H1 (cell line): ENCODE measurements around the gene KRT1. TPM values are rescaled to one million over a fixed set of nuclear protein-coding genes. Genes with fewer than 3 reads are reported as not detected.

Experiments
- CTCF ChIA-PET: fragments of 300-600 bp; sonication (Branson Sonifier 250); formaldehyde crosslinking; loops from one replicate; lab custom pipeline; 2021; ENCODE audit not compliant: partially characterized antibody; lab: Charles Lee
- POLR2A ChIA-PET: fragments of 300-600 bp; sonication (Branson Sonifier 250); formaldehyde crosslinking; loops from one replicate; lab custom pipeline; 2021; ENCODE audit warnings: inconsistent platforms; ENCODE audit not compliant: partially characterized antibody; lab: Charles Lee
- DNase-seq, 2 experiments: peaks; one replicate each; pipeline versions ENCODE4 v3.0.0 to v3.0.0-alpha.2; 2010 to 2022; ENCODE audit warnings: low spot score in 2 of 2, low read depth in 1 of 2, mixed read lengths in 1 of 2
- FAIRE-seq: peaks from 2 replicates; lab custom pipeline; 2011; peaks lifted over from hg19 to GRCh38; lab: Jason Lieb, UNC
- H2AFZ ChIP-seq: 2 replicates; pipeline ENCODE4 v1.8.1; 2012; ENCODE audit warnings: low read length, inconsistent platforms
- H2AK5ac ChIP-seq: 2 replicates; pipeline ENCODE4 v1.6.1; 2013; ENCODE audit warnings: low read depth, low read length
- H2BK120ac ChIP-seq: replicated peaks from 2 replicates; pipeline ENCODE3; 2013; ENCODE audit warnings: low read depth, low read length, inconsistent platforms
- H2BK12ac ChIP-seq: 2 replicates; pipeline ENCODE4 v1.6.1; 2013; ENCODE audit warnings: low read depth, low read length
- H2BK15ac ChIP-seq: 2 replicates; pipeline ENCODE4 v1.6.1; 2013; ENCODE audit warnings: low read length
- H2BK20ac ChIP-seq: 2 replicates; pipeline ENCODE4 v1.6.1; 2013; ENCODE audit warnings: low read length
- H2BK5ac ChIP-seq: 2 replicates; pipeline ENCODE4 v1.6.1; 2013; ENCODE audit warnings: low read depth, low read length
- H3K14ac ChIP-seq: 2 replicates; pipeline ENCODE4 v1.6.1; 2013; ENCODE audit warnings: inconsistent platforms; ENCODE audit not compliant: insufficient read length
- H3K18ac ChIP-seq: 2 replicates; pipeline ENCODE4 v1.6.1; 2013; ENCODE audit warnings: low read length; ENCODE audit errors: extremely low read depth
- H3K23ac ChIP-seq: 2 replicates; pipeline ENCODE4 v1.6.1; 2013; ENCODE audit warnings: inconsistent platforms; ENCODE audit not compliant: insufficient read length
- H3K23me2 ChIP-seq: 2 replicates; pipeline ENCODE4 v1.6.1; 2013; ENCODE audit warnings: low read depth, low read length
- H3K27ac ChIP-seq: 2 replicates; pipeline ENCODE4 v1.6.1; 2011; ENCODE audit warnings: low read depth, low read length, inconsistent platforms
- H3K27me3 ChIP-seq, 4 experiments: replicated peaks in 1 of 4; 1 replicate in 1 of 4; 2 replicates in 3 of 4; pipeline versions ENCODE4 v1.6.1 to v1.8.1; 2011 to 2013; ENCODE audit warnings: low read length in 3 of 4, mild to moderate bottlenecking in 3 of 4, inconsistent platforms in 2 of 4, mixed read lengths in 2 of 4, moderate library complexity in 1 of 4; ENCODE audit not compliant: control insufficient read depth in 3 of 4, insufficient read depth in 3 of 4; ENCODE audit errors: extremely low read depth in 1 of 4
- H3K36me3 ChIP-seq, 4 experiments: 2 replicates each; pipeline versions ENCODE4 v1.6.1 to v1.8.1; 2011 to 2013; ENCODE audit warnings: mild to moderate bottlenecking in 4 of 4, low read length in 3 of 4, moderate library complexity in 2 of 4, control low read depth in 1 of 4, inconsistent platforms in 1 of 4; ENCODE audit not compliant: insufficient read depth in 4 of 4, control insufficient read depth in 2 of 4
- H3K4ac ChIP-seq: replicated peaks from 2 replicates; pipeline ENCODE3; 2013; ENCODE audit warnings: low read length, low read depth, mixed read lengths, inconsistent platforms; ENCODE audit not compliant: insufficient read length
- H3K4me1 ChIP-seq, 4 experiments: replicated peaks in 1 of 4; 1 replicate in 1 of 4; 2 replicates in 3 of 4; pipeline versions ENCODE4 v1.6.1 to v1.8.1; 2011 to 2013; ENCODE audit warnings: low read length in 3 of 4, inconsistent platforms in 2 of 4, mixed read lengths in 1 of 4; ENCODE audit not compliant: insufficient read depth in 4 of 4, control insufficient read depth in 3 of 4
- H3K4me2 ChIP-seq, 2 experiments: 2 replicates each; pipeline versions ENCODE4 v1.6.1 to v1.8.1; 2011 to 2013; ENCODE audit warnings: low read depth in 2 of 2, low read length in 2 of 2, control low read depth in 1 of 2, inconsistent platforms in 1 of 2, mild to moderate bottlenecking in 1 of 2; ENCODE audit not compliant: insufficient read depth in 1 of 2
- H3K4me3 ChIP-seq, 4 experiments: fragments of 200-600, 300-600 bp in 1 of 4; sonication (generic), shearing (Covaris generic), sonication (Bioruptor Twin) in 1 of 4; 2 replicates each; pipeline versions ENCODE4 v1.5.1 to v1.8.1; 2011 to 2016; ENCODE audit warnings: low read length in 4 of 4, low read depth in 3 of 4, control low read depth in 2 of 4, inconsistent platforms in 2 of 4, mild to moderate bottlenecking in 2 of 4, mixed read lengths in 1 of 4, moderate library complexity in 1 of 4; ENCODE audit not compliant: insufficient read depth in 2 of 4; ENCODE audit errors: extremely low read depth in 1 of 4
- H3K56ac ChIP-seq: replicated peaks from 2 replicates; pipeline ENCODE3; 2013; ENCODE audit warnings: low read depth, mild to moderate bottlenecking, mixed read lengths, low read length, inconsistent platforms; ENCODE audit not compliant: insufficient read length
- H3K79me1 ChIP-seq: 2 replicates; pipeline ENCODE4 v1.6.1; 2013; ENCODE audit warnings: low read depth, low read length, control low read depth
- H3K79me2 ChIP-seq, 2 experiments: 2 replicates each; pipeline versions ENCODE4 v1.6.1 to v1.8.1; 2012 to 2013; ENCODE audit warnings: low read length in 2 of 2, mild to moderate bottlenecking in 2 of 2, inconsistent platforms in 1 of 2; ENCODE audit not compliant: insufficient read depth in 2 of 2, control insufficient read depth in 1 of 2
- H3K9ac ChIP-seq, 4 experiments: replicated peaks in 1 of 4; 1 replicate in 1 of 4; 2 replicates in 3 of 4; pipeline versions ENCODE4 v1.6.1 to v1.8.1; 2011 to 2013; ENCODE audit warnings: low read depth in 3 of 4, low read length in 3 of 4, control low read depth in 2 of 4, mild to moderate bottlenecking in 2 of 4, moderate library complexity in 2 of 4, inconsistent platforms in 1 of 4; ENCODE audit errors: extremely low read depth in 1 of 4
- H3K9me3 ChIP-seq, 2 experiments: 2 replicates each; pipeline versions ENCODE4 v1.6.1 to v1.8.1; 2012 to 2013; ENCODE audit warnings: mild to moderate bottlenecking in 2 of 2, moderate library complexity in 2 of 2, control low read depth in 1 of 2, inconsistent platforms in 1 of 2, low read depth in 1 of 2, low read length in 1 of 2, mixed read lengths in 1 of 2; ENCODE audit not compliant: insufficient read depth in 2 of 2
- H4K20me1 ChIP-seq, 2 experiments: replicated peaks in 1 of 2; 2 replicates each; pipeline versions ENCODE3 to v1.8.1; 2011 to 2013; ENCODE audit warnings: inconsistent platforms in 2 of 2, low read length in 2 of 2, mild to moderate bottlenecking in 1 of 2; ENCODE audit not compliant: insufficient read depth in 2 of 2, control insufficient read depth in 1 of 2
- H4K5ac ChIP-seq: 2 replicates; pipeline ENCODE4 v1.6.1; 2013; ENCODE audit warnings: low read length, low read depth, mixed read lengths, inconsistent platforms; ENCODE audit not compliant: insufficient read length
- H4K8ac ChIP-seq: 2 replicates; pipeline ENCODE4 v1.8.0; 2013; ENCODE audit warnings: mild to moderate bottlenecking, moderate library complexity, low read length, inconsistent platforms; ENCODE audit not compliant: insufficient read depth; ENCODE audit errors: extremely low read depth
- H4K91ac ChIP-seq: replicated peaks from 2 replicates; pipeline ENCODE3; 2013; ENCODE audit warnings: low read length, mixed read lengths, inconsistent platforms; ENCODE audit not compliant: insufficient read length
- ASH2L ChIP-seq: fragments of 200-600, 300-600 bp; sonication (generic); IDR thresholded peaks from one replicate; pipeline ENCODE4 v1.7.1; 2017; ENCODE audit warnings: low read length
- FOSL1 ChIP-seq: IDR thresholded peaks from 2 replicates; pipeline ENCODE4 v1.6.1; 2011; ENCODE audit warnings: mild to moderate bottlenecking, low read depth, low read length, moderate library complexity; ENCODE audit not compliant: insufficient read depth
- JUN ChIP-seq: IDR thresholded peaks from 2 replicates; pipeline ENCODE4 v1.6.1; 2011; ENCODE audit warnings: low read depth, mild to moderate bottlenecking, improper control_type of control experiment, low read length
- POLR2A ChIP-seq, 2 experiments: IDR thresholded peaks; 1 replicate in 1 of 2; 2 replicates in 1 of 2; pipeline ENCODE4 v1.6.1; 2011; ENCODE audit warnings: low read depth in 2 of 2, low read length in 2 of 2, mild to moderate bottlenecking in 2 of 2; ENCODE audit errors: control extremely low read depth in 1 of 2
- POU5F1 ChIP-seq: IDR thresholded peaks from 2 replicates; pipeline ENCODE4 v1.6.1; 2011; ENCODE audit warnings: low read depth, mild to moderate bottlenecking, low read length, moderate library complexity
- RAD21 ChIP-seq, 2 experiments: IDR thresholded peaks in 1 of 2; conservative IDR thresholded peaks in 1 of 2; 2 replicates each; pipeline ENCODE4 v1.6.1; 2011; ENCODE audit warnings: low read depth in 2 of 2, low read length in 2 of 2, improper control_type of control experiment in 1 of 2, inconsistent platforms in 1 of 2, mild to moderate bottlenecking in 1 of 2, moderate library complexity in 1 of 2
- SIX5 ChIP-seq: IDR thresholded peaks from 2 replicates; pipeline ENCODE4 v1.6.1; 2011; ENCODE audit warnings: mild to moderate bottlenecking, low read depth, low read length
- WGBS, 2 experiments: shearing (Covaris generic) in 1 of 2; methylation state at CpG; one replicate each; pipeline versions ENCODE4 v1.1.6 to v1.1.7; 2013 to 2015; ENCODE audit warnings: low lambda C conversion rate in 2 of 2, mixed read lengths in 2 of 2, inconsistent platforms in 1 of 2, low coverage in 1 of 2, missing lambda C conversion rate in 1 of 2; ENCODE audit not compliant: insufficient replicate concordance in 2 of 2, insufficient coverage in 1 of 2, insufficient read length in 1 of 2; ENCODE audit errors: extremely low coverage in 1 of 2, missing lambda C conversion rate in 1 of 2; 5-methylcytosine and 5-hydroxymethylcytosine counted together
- polyA plus RNA-seq, 7 experiments: library from polyadenylated mRNA; depleted of rRNA in 3 of 7; stranded (reverse) in 5 of 7; unstranded in 2 of 7; fragments of >200 nt in 5 of 7; fragments of 200-250 nt in 2 of 7; gene quantifications; 1 replicate in 5 of 7; 2 replicates in 1 of 7; 4 replicates in 1 of 7; pipeline versions ENCODE4 v1.2.1 to v1.2.3, GENCODE V29; 2011 to 2013; ENCODE audit warnings: missing spikeins in 2 of 7, mixed read lengths in 2 of 7
- total RNA-seq: library from RNA; stranded (reverse); fragmentation: NEBNext Ultra II Directional; extraction: Animal tissue kit (Norgen Biotek cat#: 25700); gene quantifications from 2 replicates; pipeline ENCODE4 v1.2.1, GENCODE V29; 2021
- TF ChIP-seq, protein P1 (sequence below): IDR thresholded peaks from 2 replicates; pipeline ENCODE4 v1.6.1; 2011; ENCODE audit warnings: low read length, improper control_type of control experiment

Gene KRT1
- total and polyA plus RNA-seq, 2 of the 8 experiments (the other 6 are each of a cell fraction or from before 2014, with no cell fraction given), result not detected

DNA sequence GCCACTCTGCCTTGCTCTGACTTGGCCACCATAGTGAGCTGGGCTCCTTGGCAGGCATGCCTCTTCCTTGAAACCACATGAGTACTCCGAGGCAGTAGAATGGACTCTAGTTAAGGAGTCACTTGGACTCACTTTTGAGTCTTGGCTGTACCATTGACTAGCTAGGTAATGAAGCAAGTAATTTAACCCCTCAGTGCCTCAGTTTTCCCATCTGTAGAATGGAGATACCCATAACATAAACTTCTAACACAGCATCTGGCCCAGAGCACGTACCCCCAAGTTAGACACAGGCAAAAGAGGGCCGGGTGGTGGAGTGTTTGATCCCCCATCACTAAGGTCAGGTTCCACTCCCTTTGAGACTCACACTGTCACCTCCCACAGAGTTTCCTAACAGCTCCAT is 14.8 kb upstream of the KRT1 start:
- DNase-seq, result no peak

More for the DNA sequence above, 14.8 kb upstream of the KRT1 start:
- Histone ChIP-seq H3K79me1 (no peaks in the 10 kb centered on the region), H3K4ac (no peak overlapping the region), H3K27ac (no peak overlapping the region), H3K36me3 (no peaks in the 10 kb centered on the region), H3K4me2 (no peak overlapping the region), H2AFZ (no peak overlapping the region), H2AK5ac (no peak overlapping the region), H4K8ac (no peak overlapping the region), H4K91ac (no peak overlapping the region), H3K9me3 (no peaks in the 10 kb centered on the region), H3K23me2 (peaks cover 6% of the 10 kb centered on the region; the same call in 1 of the 2 replicates), H3K27me3 (peaks cover 0 to 28% (median 12%) of the 10 kb centered on the region in 4 experiments; a peak in 6 of 7 replicates), H3K56ac (no peak overlapping the region), H3K4me3 (no peak overlapping the region), H2BK5ac (no peak overlapping the region), H3K23ac (no peak overlapping the region), H3K14ac (no peak overlapping the region), H3K18ac (no peak overlapping the region), H3K4me1 (peaks cover 0 to 9% (median 3%) of the 10 kb centered on the region in 4 experiments; a peak in 3 of 7 replicates), H2BK15ac (no peak overlapping the region)
- ChIA-PET POLR2A (no interaction called here), CTCF (interaction anchor here (0.8 to 1.5 kb wide), 5 partner anchors 12 to 379 kb away, joined by 3 to 4 read pairs (median 3); no protein-coding TSS in a partner anchor)
- 90% methylated on average over 3 of the region's 3 CpGs; no CpG with 5 or more reads in 1 of the 2 experiments for WGBS, 2 experiments
- no peak for FAIRE-seq
- TF ChIP-seq FOSL1 (no peak), ASH2L (no peak), SIX5 (no peak), RAD21 (IDR thresholded peaks at IDR 0.05 in 1 of 2, conservative IDR thresholded peaks at IDR 0.05 in 1 of 2; ENCODE audit: low read depth in 2 of 2, low read length in 2 of 2) (no peak), POU5F1 (no peak), POLR2A (IDR thresholded peaks at IDR 0.05; ENCODE audit: control extremely low read depth in 1 of 2, low read depth in 2 of 2, low read length in 2 of 2) (no peak), JUN (no peak)
- TF ChIP-seq, protein P1, sequence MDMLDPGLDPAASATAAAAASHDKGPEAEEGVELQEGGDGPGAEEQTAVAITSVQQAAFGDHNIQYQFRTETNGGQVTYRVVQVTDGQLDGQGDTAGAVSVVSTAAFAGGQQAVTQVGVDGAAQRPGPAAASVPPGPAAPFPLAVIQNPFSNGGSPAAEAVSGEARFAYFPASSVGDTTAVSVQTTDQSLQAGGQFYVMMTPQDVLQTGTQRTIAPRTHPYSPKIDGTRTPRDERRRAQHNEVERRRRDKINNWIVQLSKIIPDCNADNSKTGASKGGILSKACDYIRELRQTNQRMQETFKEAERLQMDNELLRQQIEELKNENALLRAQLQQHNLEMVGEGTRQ, result no peak
- TF ChIP-seq, all 59 proteins: peak for 0
- no peak overlapping the region for H2BK12ac ChIP-seq
- H4K20me1 ChIP-seq, result peaks cover 0 to 2% of the 10 kb centered on the region in 2 experiments
- H2BK20ac ChIP-seq, result no peak overlapping the region
- no peaks in the 10 kb centered on the region for H3K79me2 ChIP-seq
- no peak overlapping the region for H4K5ac ChIP-seq
- H2BK120ac ChIP-seq, result no peak overlapping the region
- no peak overlapping the region for H3K9ac ChIP-seq
